HUES48 (cell line): ENCODE results near the gene UGT1A7.
"Not testable (repeated sequence)": the region's sequence is repeated elsewhere in the genome, so short reads cannot be mapped to it uniquely, and the experiment has no call there.

Experiments
- H3K27ac ChIP-seq: one replicate; pipeline ENCODE4 v1.7.0; 2013; ENCODE audit warnings: low read depth, low read length, inconsistent platforms
- H3K27me3 ChIP-seq: 2 replicates; pipeline ENCODE4 v1.6.1; 2013; ENCODE audit warnings: mild to moderate bottlenecking, low read length; ENCODE audit not compliant: control insufficient read depth, insufficient read depth
- H3K36me3 ChIP-seq: 2 replicates; pipeline ENCODE4 v1.6.1; 2013; ENCODE audit warnings: low read length; ENCODE audit not compliant: control insufficient read depth, insufficient read depth
- H3K4me1 ChIP-seq: 2 replicates; pipeline ENCODE4 v1.6.1; 2013; ENCODE audit warnings: mild to moderate bottlenecking, low read length; ENCODE audit not compliant: control insufficient read depth, insufficient read depth
- H3K4me3 ChIP-seq: 2 replicates; pipeline ENCODE4 v1.5.1; 2013; ENCODE audit warnings: mild to moderate bottlenecking, low read depth, low read length
- H3K9ac ChIP-seq: 2 replicates; pipeline ENCODE4 v1.6.1; 2013; ENCODE audit warnings: mild to moderate bottlenecking, low read depth, low read length, moderate library complexity
- H3K9me3 ChIP-seq: 2 replicates; pipeline ENCODE4 v1.6.1; 2013; ENCODE audit warnings: low read length; ENCODE audit not compliant: control insufficient read depth, insufficient read depth

The UGT1A7 gene

GRCh38 chr2:233713262-233713615 lies 31.5 kb downstream of the UGT1A7 start:
- H3K4me3 ChIP-seq: no peak overlapping the region
- no peaks in the 10 kb centered on the region for H3K4me1 ChIP-seq
- no peak overlapping the region for H3K27ac ChIP-seq
- H3K9me3 ChIP-seq: no peaks in the 10 kb centered on the region
- H3K36me3 ChIP-seq: no peaks in the 10 kb centered on the region
- no peaks in the 10 kb centered on the region for H3K27me3 ChIP-seq
- H3K9ac ChIP-seq: no peak overlapping the region

GRCh38 chr2:233714121-233714520 lies 32.4 kb downstream of the UGT1A7 start:
- Histone ChIP-seq H3K9me3 (no peaks in the 10 kb centered on the region), H3K4me1 (no peaks in the 10 kb centered on the region), H3K36me3 (no peaks in the 10 kb centered on the region), H3K27me3 (no peaks in the 10 kb centered on the region), H3K9ac (no peak overlapping the region), H3K27ac (no peak overlapping the region), H3K4me3 (no peak overlapping the region)

- Histone ChIP-seq H3K9ac (no peak within 1 kb of the TSS), H3K4me3 (no peak within 1 kb of the TSS), H3K27me3 (no peaks in the 10 kb centered on the region), H3K4me1 (no peaks in the 10 kb centered on the region), H3K9me3 (peaks cover 3% of the 10 kb centered on the region; the same call in 1 of the 2 replicates), H3K27ac (no peak within 1 kb of the TSS), H3K36me3 (no peaks in the 10 kb centered on the region)
These were observed 36.9 kb downstream of the UGT1A7 start, which contains the start of gene UGT1A4 for GRCh38 chr2:233718552-233718951. UGT1A4 (plus strand) TSS chr2:233718736; CDS start chr2:233718821, 85 bp downstream.

GRCh38 chr2:233728723-233729301 lies 47.1 kb downstream of the UGT1A7 start, which contains the start of gene UGT1A3:
UGT1A3 (plus strand) TSS chr2:233729042; CDS start chr2:233729127, 85 bp downstream.
- H3K4me3 ChIP-seq: no peak within 1 kb of the TSS
- no peak within 1 kb of the TSS for H3K9ac ChIP-seq
- peaks cover 22% of the 10 kb centered on the region for H3K9me3 ChIP-seq
- no peaks in the 10 kb centered on the region for H3K27me3 ChIP-seq
- no peak within 1 kb of the TSS for H3K27ac ChIP-seq
- no peaks in the 10 kb centered on the region for H3K4me1 ChIP-seq
- H3K36me3 ChIP-seq: no peaks in the 10 kb centered on the region

GRCh38 chr2:233736868-233737653 lies 55.4 kb downstream of the UGT1A7 start:
- H3K9me3 ChIP-seq: peaks cover 15% of the 10 kb centered on the region
- not testable (repeated sequence) for H3K27me3 ChIP-seq, H3K9ac ChIP-seq, H3K27ac ChIP-seq, H3K4me3 ChIP-seq, H3K36me3 ChIP-seq, H3K4me1 ChIP-seq

- Histone ChIP-seq H3K4me3 (no peak overlapping the region), H3K9ac (no peak overlapping the region), H3K27ac (no peak overlapping the region), H3K27me3 (no peaks in the 10 kb centered on the region), H3K9me3 (peaks cover 26% of the 10 kb centered on the region), H3K36me3 (no peaks in the 10 kb centered on the region), H3K4me1 (no peaks in the 10 kb centered on the region)
These were observed 59.2 kb downstream of the UGT1A7 start for GRCh38 chr2:233740870-233741269.

- Histone ChIP-seq H3K9ac (no peak overlapping the region), H3K36me3 (no peaks in the 10 kb centered on the region), H3K9me3 (peaks cover 12% of the 10 kb centered on the region), H3K4me1 (no peaks in the 10 kb centered on the region), H3K27ac (no peak overlapping the region), H3K4me3 (no peak overlapping the region), H3K27me3 (no peaks in the 10 kb centered on the region)
These were observed 62.0 kb downstream of the UGT1A7 start for GRCh38 chr2:233743464-233744259.

GRCh38 chr2:233745073-233745755 lies 63.5 kb downstream of the UGT1A7 start:
- Histone ChIP-seq H3K27me3 (no peaks in the 10 kb centered on the region), H3K4me1 (no peaks in the 10 kb centered on the region), H3K9ac (no peak overlapping the region), H3K9me3 (peaks cover 20% of the 10 kb centered on the region), H3K36me3 (no peaks in the 10 kb centered on the region), H3K4me3 (no peak overlapping the region), H3K27ac (no peak overlapping the region)

- H3K4me1 ChIP-seq, H3K4me3 ChIP-seq, H3K9ac ChIP-seq, H3K27ac ChIP-seq, H3K36me3 ChIP-seq, H3K27me3 ChIP-seq: not testable (repeated sequence)
- peaks cover 26% of the 10 kb centered on the region for H3K9me3 ChIP-seq
These were observed 64.1 kb downstream of the UGT1A7 start for GRCh38 chr2:233745838-233746237.

GRCh38 chr2:233746475-233747282 lies 65.0 kb downstream of the UGT1A7 start:
- Histone ChIP-seq H3K27me3 (no peaks in the 10 kb centered on the region), H3K9ac (no peak overlapping the region), H3K27ac (no peak overlapping the region), H3K4me3 (no peak overlapping the region), H3K9me3 (peaks cover 34% of the 10 kb centered on the region), H3K4me1 (no peaks in the 10 kb centered on the region), H3K36me3 (no peaks in the 10 kb centered on the region)
